GM21515 (cell line): ENCODE measurements around the gene KIF5A.
"Not testable (repeated sequence)": the region's sequence is repeated elsewhere in the genome, so short reads cannot be mapped to it uniquely, and the experiment has no call there.

Experiments
- ATAC-seq: cut with Tn5 transposase; IDR thresholded peaks from one replicate; pipeline ENCODE4 v1.9.1; 2021; ENCODE audit not compliant: unreplicated experiment

Gene KIF5A

GRCh38 chr12:57617942-57618341 lies 68.1 kb downstream of the KIF5A start:
- ATAC-seq = no peak

GRCh38 chr12:57618431-57618830 lies 68.6 kb downstream of the KIF5A start:
- not testable (repeated sequence) for ATAC-seq

- ATAC-seq = no peak
Observed at GRCh38 chr12:57618966-57619433, 69.2 kb downstream of the KIF5A start.

- ATAC-seq = no peak
Observed at GRCh38 chr12:57619434-57620244, 69.8 kb downstream of the KIF5A start.

- no peak for ATAC-seq
Observed at GRCh38 chr12:57620245-57620935, 70.5 kb downstream of the KIF5A start.

GRCh38 chr12:57620936-57621496 lies 71.2 kb downstream of the KIF5A start:
- ATAC-seq = no peak

GRCh38 chr12:57621497-57622292 lies 71.9 kb downstream of the KIF5A start:
- no peak for ATAC-seq

- ATAC-seq = no peak
Observed at GRCh38 chr12:57622293-57623245, 72.7 kb downstream of the KIF5A start.

GRCh38 chr12:57623385-57623784 lies 73.5 kb downstream of the KIF5A start:
- ATAC-seq = no peak

GRCh38 chr12:57623811-57624390 lies 74.1 kb downstream of the KIF5A start:
- ATAC-seq = no peak

- no peak for ATAC-seq
Observed at GRCh38 chr12:57624441-57625220, 74.8 kb downstream of the KIF5A start.

GRCh38 chr12:57625261-57626032 lies 75.6 kb downstream of the KIF5A start:
- ATAC-seq = no peak

- ATAC-seq = no peak
Observed at GRCh38 chr12:57626111-57626920, 76.5 kb downstream of the KIF5A start.

GRCh38 chr12:57626921-57627445 lies 77.1 kb downstream of the KIF5A start:
- no peak for ATAC-seq

- no peak for ATAC-seq
Observed at GRCh38 chr12:57627501-57628279, 77.8 kb downstream of the KIF5A start.
